T-helper 1 cell (primary cell): Measurements from ENCODE around the gene CXCR2.
"Not testable (repeated sequence)": the region's sequence is repeated elsewhere in the genome, so short reads cannot be mapped to it uniquely, and the experiment has no call there.

Experiments used
- DNase-seq, 5 donors: peaks; one replicate each; pipeline ENCODE4 v3.0.0-alpha.2; 2012 to 2020
- total RNA-seq, 4 donors: gene quantifications; one replicate each; lab custom pipeline; 2026; lab: John Stamatoyannopoulos, UW

Gene CXCR2
- 0 reads per million in 4 donors for total RNA-seq

DNA sequence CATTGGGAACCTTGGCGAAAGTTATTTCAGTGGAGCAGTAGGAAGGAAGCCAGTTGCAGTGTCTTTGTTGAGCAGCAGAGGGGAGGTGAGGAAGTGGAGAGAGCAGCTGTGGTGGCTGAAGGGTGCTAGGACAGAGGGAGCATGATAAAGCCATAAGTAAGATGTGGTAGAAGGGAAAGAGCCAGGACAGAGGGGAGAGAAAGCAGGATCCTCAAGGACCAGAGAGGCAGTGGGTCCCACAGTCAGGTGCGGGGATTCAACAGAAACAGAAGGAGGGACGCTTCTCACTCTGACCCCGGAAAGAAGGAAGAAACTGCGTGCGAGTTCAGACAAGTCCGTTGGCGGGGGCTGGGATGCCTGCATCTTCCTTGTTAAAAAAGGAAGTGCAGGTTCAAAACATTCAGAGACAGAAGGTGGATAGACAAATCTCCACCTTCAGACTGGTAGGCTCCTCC lies at the start of gene CXCR2:
Gene CXCR2, plus strand, starts transcription at position 403 of the 455 bp plus-strand sequence. CDS start 8,774 bp downstream, outside the sequence.
- DNase-seq = peak in 1 of 5 donors; percentile 17

DNA sequence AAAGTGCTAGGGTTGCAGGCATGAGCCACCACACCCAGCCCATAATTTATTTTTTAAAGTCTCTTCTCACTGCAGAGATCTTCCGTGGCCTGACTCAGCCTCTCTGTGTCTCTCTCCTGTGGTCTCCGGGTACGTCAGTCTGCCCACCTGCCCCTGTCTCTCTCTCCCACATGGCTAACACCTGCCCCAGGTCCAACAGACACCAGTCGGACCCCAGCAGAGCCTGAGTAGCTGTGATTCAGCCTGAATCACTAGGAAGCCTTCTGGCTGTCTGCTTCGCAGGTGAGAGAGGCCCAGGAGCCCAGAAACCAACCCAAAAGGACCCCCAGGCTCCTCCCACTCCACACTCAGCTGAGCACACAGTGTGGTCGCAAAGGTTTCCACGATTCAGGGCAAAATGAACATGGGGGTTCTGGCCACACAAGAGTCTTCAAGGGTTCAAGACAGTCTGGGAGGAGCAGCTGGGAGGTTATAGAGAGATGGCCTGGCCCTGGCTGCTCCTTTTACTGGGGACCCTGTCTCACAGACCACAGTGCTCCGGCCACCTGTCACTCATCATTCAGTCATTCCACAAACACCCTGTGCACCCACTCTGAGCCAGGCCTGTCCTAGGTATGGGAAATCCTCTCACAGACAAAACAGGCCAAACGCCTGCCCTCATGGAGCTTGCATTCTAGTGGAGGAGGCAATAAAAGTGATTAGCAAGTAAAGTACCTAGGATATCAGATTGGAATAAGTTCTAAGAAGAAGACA lies 48.2 kb upstream of the CXCR2 start:
- DNase-seq = no peak

DNA sequence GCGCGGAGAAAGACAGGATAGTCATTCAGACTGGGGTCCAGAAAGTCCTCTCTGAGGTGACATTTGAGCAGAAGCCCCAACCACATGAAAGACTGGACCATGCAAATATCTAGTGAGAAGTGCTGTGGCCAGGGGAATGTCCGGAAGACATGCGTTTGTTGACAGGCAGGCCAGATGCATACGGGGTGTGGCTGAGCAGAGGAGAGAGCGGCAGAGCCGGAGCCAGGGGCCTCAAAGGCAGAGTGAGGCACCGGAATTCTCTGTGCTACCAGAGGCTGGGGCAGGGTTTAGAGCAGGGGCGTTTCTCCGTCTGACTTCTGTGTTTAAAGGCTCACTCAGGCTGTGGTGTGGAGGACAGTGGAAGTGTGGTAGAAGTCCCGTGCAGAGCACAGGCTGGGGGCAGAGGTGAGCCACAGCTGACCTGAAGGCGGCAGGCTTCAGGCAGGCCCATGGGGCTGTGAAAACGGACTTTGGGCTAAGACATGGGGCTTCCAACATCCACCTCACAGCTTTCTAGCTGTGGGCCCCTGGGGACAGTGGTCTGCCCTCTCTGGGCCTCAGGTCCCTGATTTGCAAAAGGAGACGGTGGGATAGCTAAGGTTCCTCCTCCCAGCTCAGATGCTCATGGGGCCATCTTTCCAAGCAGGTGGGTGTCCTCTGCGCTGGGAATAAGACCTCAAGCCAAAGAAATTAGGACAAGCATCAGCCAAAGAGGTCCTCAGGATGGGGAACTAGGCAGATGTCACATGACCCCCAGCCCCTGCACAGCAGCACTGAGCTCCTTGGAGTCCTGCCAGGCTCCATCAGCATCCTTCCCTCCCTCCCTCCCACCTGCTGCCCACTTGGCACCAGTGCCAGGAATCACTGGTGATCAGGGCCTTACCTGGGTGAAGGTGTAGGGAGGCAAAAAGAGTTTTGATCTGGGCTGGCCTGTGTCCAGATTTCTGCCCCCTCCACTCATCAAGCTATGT lies 45.6 kb upstream of the CXCR2 start:
- DNase-seq = no peak

DNA sequence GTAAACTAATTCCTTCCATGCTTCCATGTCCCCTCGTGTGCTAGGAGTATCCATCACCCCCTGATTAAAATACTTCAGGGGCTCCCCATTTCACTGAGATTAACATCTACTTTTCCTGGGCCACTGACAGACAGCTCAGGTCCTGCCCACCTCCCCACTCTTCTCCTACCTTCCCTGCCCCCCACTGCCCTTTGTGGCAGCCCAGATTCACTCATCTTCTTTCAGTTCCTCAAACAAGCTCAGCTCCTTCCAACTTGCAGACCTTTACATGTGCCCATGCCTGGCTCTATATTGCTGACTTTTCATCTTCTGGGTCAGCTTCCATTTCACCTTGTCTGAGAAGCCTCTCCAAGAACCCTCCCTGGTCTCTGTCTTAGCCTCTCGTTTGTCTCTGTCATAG lies 44.8 kb upstream of the CXCR2 start:
- DNase-seq = no peak

DNA sequence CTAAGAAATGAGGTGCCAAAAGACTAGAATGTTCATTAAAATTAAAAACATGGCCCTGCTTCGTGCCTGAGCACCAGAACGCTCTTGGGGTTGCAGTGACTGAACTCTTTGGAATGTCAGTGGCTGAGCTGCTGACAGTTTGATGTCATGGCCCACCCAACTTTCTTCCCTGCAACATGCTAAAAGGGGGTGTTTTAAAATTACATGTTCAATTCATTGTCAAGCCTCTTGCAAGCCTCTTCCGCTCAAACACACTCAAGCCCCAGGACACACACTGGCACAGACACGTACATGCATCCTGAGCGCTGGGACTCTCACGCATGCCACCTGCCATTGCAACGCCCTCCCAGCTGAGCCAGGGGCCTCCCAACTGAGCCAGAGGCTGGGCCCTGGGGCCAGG lies 44.1 kb upstream of the CXCR2 start:
- no peak for DNase-seq

DNA sequence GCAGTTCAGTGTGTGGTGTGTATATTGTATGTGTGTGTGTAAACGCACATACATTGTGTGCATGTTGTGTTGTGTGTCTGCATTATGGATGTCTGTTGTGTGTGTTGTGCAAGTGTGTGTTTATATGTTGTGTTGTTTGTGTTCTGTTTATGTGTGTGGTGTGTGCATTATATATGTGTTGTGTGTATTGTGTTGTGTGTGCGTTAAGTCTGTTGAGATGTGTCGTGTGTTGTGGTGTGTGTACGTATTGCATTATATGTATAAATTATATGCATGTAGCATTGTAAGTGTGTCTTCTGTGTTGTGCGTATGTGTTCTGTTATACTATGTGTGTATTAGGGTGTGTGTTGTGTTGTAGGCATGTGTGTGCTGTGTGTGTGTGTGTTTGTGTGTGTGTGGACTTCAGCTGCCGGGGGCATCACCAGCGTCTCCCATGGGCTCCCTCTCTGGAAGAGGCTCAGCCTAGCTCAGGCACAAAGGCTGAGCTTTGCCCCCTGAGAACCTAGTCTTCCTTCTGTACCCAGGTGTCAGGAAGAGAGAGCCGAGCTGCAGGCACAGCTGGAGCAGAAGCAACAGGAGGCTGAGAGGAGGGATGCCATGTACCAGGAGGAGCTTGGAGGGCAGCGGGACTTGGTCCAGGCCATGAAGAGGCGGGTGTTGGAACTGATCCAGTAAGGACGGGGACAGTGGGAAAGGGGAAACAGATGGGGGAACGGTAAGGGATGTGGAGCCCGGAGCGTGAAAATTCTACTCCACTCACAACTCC lies 43.1 kb upstream of the CXCR2 start:
- DNase-seq = no peak

DNA sequence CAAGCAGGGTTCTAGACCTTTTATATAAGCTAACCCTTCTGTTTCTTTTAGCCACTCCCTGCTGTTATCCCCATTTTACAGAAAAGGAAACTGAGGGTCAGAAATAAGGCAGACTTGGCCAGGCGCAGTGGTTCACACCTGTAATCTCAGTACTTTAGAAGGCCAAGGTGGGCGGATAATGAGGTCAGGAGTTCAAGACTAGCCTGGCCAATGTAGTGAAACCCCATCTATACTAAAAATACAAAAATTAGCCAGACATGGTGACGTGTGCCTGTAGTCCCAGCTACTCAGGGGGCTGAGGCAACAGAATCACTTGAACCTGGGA lies 42.5 kb upstream of the CXCR2 start:
- DNase-seq = no peak

DNA sequence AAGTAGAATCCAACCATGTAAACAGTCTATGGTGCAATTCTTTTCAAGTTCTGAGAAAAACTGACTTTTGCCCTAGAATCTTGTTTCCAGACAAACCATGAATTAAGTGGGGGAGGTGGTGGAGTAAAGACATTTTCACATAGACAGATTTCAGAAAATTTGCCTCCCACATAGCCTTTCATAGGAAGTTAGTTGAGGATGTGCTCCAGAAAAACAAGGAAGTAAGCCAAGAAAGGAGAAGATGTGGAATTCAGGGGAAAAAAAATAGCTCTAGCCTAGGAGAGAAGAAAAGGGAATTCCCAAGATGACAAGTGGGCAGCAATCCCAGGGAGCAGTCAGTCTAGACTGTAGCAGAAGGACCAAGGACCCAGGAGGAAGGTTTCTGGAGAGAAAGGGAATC lies 39.4 kb upstream of the CXCR2 start:
- DNase-seq = no peak

DNA sequence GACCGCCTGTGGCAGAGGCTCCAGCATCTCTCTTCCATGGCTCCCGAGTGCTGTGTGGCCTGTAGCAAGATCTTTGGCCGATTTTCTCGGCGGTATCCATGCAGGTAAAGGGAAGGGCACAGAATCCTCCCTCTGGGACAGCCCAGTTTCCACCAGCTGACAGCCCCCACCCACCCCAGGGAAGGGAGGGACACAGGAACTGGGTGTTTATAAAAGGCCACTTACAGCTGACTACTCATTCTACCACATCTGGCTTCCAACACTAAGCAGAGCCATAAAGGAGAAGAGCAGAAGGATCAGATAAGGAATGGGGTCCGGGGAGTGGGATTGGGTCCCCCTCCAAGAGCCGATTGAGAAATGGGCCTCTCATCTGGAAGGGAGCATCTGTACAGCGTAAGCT lies 36.6 kb upstream of the CXCR2 start:
- no peak for DNase-seq

DNA sequence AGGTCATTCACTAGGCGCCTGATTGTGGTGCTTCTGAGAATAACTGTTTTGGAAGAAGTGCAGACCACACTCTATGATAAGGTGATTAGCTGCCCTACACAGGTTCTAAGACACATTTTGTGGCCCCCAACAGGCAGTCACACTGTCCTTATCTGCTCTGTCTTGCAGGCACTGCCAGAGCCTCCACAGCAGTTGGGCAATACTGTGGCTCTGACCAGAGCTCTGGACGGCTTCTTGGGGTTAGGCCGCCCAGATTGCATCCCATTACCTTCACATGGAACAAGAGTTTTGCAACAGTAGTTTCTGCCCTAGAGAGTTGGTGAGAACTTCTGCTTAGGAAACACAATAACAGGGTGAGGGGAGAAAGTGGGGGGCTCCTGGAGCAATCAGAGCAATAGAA lies 34.1 kb upstream of the CXCR2 start:
- DNase-seq = no peak

DNA sequence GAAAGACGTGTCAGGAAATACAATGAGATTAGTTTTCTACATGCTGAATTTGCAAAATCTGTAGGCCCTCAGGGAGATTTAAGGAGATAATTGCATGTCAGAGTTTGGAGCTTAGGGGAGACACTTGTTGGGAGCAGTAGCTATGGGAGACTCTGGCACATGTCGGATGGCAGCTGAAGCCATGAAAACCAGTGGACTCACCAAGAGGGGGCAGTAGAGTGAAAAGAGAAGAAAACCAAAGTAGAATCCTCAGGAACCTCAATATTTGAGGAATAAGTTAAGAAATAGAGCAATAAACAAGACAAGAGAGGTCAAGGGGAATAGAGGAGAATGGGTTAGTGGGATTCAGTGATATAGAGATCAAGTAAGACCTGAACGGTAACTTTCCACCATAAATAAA lies 31.9 kb upstream of the CXCR2 start:
- DNase-seq = no peak

DNA sequence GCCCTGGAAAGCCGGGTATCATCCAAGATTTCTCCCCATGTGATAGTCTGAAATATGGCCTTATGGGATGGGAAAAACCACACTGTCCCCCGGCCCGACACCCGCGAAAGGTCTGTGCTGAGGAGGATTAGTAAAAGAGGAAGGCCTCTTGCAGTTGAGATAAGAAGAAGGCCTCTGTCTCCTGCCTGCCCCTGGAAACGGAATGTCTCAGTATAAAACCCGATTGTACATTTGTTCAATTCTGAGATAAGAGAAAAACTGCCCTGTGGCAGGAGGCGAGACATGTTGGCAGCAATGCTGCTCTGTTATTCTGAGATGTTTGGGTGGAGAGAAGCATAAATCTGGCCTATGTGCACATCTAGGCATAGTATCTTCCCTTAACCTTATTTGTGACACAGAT lies 30.0 kb upstream of the CXCR2 start:
- DNase-seq = no peak

DNA sequence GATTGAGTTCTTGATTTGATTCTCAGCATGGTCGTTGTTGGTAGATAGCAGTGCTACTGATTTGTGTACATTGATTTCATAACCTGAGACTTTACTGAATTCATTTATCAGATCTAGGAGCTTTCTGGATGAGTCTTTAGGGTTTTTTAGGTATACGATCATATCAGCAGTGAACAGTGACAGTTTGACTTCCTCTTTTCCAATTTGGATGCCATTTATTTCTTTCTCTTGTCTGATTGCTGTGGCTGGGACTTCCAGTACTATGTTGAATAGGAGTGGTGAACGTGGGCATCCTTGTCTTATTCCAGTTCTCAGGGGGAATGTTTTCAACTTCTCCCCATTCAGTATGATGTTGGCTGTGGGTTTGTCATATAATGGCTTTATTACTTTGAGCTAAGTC lies 27.9 kb upstream of the CXCR2 start:
- no peak for DNase-seq

DNA sequence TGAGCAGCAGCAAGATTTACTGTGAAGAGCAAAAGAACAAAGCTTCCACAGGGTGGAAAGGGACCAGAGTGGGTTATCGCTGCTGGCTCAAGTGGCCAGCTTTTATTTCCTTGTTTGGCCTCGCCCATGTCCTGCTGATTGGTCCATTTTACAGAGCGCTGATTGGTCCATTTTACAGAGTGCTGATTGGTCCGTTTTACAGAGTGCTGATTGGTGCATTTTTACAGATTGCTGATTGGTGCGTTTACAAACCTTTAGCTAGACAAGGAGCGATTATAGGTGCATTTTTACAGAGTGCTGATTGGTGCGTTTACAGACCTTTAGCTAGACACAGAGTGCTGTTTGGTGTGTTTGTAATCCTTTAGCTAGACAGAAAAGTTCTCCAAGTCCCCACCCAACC lies 17.0 kb upstream of the CXCR2 start:
- DNase-seq = not testable (repeated sequence)

DNA sequence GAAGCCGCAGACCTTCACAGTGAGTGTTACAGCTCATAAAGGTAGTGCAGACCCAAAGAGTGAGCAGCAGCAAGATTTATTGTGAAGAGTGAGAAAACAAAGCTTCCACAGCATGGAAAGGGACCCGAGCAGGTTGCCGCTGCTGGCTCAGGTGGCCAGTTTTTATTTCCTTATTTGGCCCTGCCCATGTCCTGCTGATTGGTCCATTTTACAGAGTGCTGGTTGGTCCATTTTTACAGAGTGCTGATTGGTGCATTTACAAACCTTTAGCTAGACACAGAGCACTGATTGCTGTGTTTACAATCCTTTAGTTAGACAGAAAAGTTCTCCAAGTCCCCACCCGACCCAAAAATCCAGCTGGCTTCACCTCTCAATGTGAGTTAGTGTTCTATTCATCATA lies 4.0 kb upstream of the CXCR2 start:
- not testable (repeated sequence) for DNase-seq

DNA sequence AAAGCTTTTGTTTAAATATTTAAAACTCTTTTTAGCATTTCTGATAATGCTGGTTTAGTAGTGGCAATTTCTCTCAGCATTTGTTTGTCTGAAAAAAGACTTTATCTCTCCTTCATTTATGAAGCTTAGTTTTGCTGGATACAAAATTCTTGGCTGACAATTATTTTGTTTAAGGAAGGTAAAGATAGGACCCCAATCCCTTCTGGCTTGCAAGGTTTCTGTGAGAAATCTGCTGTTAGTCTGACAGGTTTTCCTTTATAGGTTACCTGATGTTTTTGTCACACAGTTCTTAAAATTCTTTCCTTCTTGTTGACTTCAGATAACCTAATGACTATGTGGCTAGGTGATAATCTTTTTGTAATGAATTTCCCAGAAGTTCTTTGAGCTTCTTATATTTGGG lies 3.5 kb upstream of the CXCR2 start:
- not testable (repeated sequence) for DNase-seq

DNA sequence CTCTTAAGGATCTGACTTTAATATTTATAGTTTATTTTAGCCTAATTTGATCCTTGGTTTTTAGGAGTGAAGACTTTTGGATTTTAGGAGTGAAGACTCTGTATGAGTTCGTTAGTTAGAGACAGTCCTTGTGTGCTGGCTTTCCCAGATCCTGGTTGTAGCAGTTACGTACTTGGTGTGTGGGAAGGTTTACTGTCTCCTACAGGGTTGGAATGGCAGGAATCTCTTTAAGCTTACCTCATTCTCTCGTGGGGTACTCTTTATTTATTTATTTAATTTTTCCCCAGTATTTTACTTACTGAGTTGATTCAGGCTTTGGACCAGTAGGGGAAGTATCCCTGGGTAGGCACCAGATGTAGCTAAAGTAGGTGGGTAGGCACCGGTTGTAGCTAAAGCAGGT lies 1.8 kb upstream of the CXCR2 start:
- DNase-seq = no peak

DNA sequence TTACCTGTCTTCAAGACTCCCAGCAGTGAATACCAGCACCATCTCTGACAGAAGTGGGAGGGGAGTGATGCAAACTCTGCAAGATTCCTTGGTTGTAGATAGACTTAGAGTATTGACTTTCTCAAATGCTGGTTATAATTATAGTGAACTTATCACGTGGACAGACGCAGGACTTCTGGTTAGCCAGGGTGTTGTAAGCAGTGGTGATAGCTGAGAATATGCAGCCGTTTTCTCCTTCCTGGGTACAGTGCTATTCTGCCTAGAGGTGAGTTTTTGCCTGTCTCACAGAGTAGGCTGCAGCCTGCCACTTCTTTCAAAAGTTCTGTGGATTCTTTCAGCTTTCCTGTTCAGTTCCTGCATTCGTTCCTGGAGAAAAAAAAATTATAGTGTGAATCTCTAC lies 733 bp upstream of the CXCR2 start:
- DNase-seq = no peak

DNA sequence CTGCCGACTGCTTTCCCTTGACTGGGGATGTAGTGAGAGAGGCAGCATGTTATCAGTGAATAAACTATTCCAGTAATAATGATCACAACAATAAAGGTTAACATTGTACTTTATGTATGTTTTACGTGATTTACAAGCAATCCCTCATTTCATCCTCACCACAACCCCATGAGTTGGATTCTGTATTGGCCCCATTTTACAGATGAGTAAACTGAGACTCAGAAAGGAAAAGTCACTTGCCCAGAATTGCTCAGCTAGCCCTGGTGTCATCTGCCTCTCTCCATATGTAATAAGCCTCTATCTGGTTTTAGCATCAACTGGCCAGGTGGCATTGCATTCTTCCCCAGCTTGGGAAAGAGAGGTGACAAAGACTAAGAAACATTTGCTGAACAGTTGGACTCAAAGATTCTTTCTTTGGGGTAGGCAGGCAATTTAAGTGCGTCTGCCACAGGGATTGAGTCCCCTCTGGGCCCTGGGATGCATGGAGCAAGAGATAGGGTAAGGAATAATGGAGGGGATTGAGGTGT lies 2.2 kb downstream of the CXCR2 start:
- no peak for DNase-seq

DNA sequence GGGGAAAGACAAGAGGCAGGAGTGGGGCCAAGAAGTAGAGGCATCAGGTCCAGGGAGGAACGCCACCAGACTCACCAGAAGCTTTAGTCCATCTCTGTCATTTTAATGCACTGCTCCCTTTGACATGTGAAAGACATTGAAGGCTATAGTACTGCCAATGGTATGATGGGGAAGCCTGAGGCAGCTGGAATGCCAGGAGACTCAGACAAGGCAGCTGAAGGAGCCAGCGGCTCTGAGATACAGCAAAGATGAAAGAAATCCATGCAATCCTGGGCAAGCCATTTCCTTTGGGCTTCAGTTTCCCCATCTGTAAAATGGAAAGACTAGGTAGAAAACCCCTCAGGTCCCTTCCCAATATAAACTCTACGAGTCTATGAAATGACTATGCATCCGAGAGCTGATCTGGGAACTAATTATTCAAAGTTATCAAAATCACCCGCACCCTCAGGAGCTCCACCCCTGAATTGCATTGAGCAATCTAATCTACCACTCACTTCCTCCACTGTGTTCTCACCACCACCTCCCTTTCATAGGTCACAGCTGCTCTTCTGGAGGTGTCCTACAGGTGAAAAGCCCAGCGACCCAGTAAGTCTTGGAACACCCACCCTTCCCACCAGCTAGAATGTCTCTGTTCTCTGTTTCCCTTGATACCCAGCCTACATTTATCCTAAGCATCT lies 3.1 kb downstream of the CXCR2 start:
- DNase-seq = no peak

DNA sequence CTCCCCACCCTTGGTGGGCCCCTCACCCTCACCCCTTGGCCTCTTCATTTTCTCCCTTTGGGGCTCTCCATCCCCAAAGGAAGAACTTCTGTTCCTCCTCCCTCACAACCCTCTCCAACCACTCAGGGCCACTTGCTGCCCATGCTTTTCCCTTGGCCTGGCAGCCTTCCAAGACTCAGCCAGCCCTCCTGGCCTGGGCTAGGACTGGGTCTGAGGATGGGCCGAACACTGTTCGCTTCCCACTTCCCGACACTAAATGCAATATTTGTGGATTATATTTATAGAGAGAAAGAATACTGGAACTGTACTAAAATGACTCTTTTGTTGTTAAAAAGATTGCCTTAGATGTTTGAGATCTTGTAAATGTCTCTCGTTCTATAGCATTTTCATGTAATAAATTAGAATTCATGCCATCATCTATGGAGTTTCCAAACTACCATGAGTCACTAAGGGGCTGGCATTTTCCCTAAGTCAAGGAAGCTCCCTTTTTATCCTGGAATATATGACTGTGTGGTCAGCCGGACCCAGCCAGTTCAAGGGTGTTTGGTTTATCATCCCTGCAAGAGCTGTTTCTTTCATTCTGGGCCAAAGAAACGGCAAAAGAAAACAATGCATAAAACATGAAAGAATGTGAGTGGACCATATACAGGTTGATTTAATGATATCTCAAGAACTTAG lies 3.8 kb downstream of the CXCR2 start:
- DNase-seq = no peak

DNA sequence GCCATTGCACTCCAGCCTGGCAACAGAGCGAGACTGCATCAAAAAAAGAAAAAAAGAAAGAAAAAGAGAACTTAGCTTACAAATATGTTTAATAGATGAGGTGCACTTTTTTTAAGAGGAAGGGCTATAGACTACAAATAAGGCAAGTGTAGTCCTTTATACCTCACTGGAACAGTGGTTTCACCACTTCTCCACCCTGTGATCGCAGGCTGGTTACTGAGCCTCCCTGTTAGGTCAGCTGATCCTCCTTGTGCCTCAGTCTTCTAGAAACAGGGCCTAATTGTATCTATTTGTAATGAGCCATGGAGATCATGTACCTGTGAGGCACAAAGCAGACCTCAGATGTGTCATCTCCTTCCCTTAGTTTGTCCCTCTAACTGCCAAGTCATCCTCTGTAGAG lies 4.5 kb downstream of the CXCR2 start:
- no peak for DNase-seq
